ENCODE results near the gene FOXRED2. TPM values are rescaled to one million over a fixed set of nuclear protein-coding genes. Genes with fewer than 3 reads are reported as not detected.

FOXRED2 gene
- total and polyA plus RNA-seq, 2 of the 8 experiments (the other 6 are each of a cell fraction or from before 2014, with no cell fraction given): 11.5 to 27.8 TPM

DNA sequence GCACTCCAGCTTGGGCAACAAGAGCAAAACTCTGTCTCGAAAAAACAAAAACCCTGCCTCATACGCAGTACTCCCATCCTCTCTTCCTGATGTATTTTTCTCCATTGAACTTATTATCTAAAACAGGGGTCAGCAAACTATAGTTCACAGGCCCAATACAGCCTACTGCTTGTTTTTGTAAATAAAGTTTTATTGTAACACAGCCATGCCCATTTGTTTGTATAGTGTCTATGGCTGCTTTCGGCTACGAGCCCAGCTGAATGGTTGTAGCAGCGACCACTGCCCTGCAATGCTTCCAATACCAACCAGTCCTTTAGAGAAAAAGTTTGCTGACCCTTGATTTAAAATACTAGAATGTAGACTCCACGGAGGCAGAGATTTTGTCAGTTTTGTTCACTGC lies 31.5 kb downstream of the FOXRED2 start (continued):
- TF ChIP-seq, protein P1, sequence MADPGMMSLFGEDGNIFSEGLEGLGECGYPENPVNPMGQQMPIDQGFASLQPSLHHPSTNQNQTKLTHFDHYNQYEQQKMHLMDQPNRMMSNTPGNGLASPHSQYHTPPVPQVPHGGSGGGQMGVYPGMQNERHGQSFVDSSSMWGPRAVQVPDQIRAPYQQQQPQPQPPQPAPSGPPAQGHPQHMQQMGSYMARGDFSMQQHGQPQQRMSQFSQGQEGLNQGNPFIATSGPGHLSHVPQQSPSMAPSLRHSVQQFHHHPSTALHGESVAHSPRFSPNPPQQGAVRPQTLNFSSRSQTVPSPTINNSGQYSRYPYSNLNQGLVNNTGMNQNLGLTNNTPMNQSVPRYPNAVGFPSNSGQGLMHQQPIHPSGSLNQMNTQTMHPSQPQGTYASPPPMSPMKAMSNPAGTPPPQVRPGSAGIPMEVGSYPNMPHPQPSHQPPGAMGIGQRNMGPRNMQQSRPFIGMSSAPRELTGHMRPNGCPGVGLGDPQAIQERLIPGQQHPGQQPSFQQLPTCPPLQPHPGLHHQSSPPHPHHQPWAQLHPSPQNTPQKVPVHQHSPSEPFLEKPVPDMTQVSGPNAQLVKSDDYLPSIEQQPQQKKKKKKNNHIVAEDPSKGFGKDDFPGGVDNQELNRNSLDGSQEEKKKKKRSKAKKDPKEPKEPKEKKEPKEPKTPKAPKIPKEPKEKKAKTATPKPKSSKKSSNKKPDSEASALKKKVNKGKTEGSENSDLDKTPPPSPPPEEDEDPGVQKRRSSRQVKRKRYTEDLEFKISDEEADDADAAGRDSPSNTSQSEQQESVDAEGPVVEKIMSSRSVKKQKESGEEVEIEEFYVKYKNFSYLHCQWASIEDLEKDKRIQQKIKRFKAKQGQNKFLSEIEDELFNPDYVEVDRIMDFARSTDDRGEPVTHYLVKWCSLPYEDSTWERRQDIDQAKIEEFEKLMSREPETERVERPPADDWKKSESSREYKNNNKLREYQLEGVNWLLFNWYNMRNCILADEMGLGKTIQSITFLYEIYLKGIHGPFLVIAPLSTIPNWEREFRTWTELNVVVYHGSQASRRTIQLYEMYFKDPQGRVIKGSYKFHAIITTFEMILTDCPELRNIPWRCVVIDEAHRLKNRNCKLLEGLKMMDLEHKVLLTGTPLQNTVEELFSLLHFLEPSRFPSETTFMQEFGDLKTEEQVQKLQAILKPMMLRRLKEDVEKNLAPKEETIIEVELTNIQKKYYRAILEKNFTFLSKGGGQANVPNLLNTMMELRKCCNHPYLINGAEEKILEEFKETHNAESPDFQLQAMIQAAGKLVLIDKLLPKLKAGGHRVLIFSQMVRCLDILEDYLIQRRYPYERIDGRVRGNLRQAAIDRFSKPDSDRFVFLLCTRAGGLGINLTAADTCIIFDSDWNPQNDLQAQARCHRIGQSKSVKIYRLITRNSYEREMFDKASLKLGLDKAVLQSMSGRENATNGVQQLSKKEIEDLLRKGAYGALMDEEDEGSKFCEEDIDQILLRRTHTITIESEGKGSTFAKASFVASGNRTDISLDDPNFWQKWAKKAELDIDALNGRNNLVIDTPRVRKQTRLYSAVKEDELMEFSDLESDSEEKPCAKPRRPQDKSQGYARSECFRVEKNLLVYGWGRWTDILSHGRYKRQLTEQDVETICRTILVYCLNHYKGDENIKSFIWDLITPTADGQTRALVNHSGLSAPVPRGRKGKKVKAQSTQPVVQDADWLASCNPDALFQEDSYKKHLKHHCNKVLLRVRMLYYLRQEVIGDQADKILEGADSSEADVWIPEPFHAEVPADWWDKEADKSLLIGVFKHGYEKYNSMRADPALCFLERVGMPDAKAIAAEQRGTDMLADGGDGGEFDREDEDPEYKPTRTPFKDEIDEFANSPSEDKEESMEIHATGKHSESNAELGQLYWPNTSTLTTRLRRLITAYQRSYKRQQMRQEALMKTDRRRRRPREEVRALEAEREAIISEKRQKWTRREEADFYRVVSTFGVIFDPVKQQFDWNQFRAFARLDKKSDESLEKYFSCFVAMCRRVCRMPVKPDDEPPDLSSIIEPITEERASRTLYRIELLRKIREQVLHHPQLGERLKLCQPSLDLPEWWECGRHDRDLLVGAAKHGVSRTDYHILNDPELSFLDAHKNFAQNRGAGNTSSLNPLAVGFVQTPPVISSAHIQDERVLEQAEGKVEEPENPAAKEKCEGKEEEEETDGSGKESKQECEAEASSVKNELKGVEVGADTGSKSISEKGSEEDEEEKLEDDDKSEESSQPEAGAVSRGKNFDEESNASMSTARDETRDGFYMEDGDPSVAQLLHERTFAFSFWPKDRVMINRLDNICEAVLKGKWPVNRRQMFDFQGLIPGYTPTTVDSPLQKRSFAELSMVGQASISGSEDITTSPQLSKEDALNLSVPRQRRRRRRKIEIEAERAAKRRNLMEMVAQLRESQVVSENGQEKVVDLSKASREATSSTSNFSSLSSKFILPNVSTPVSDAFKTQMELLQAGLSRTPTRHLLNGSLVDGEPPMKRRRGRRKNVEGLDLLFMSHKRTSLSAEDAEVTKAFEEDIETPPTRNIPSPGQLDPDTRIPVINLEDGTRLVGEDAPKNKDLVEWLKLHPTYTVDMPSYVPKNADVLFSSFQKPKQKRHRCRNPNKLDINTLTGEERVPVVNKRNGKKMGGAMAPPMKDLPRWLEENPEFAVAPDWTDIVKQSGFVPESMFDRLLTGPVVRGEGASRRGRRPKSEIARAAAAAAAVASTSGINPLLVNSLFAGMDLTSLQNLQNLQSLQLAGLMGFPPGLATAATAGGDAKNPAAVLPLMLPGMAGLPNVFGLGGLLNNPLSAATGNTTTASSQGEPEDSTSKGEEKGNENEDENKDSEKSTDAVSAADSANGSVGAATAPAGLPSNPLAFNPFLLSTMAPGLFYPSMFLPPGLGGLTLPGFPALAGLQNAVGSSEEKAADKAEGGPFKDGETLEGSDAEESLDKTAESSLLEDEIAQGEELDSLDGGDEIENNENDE (IDR thresholded peaks at IDR 0.05; ENCODE audit: insufficient replicate concordance, low read length): no peak
- TF ChIP-seq TEAD4 (IDR thresholded peaks at IDR 0.05; ENCODE audit: low read depth, low read length): no peak
- TF ChIP-seq JUND (IDR thresholded peaks at IDR 0.05; ENCODE audit: low read length): no peak
- TF ChIP-seq RFX5 (IDR thresholded peaks at IDR 0.05; ENCODE audit: borderline replicate concordance, low read depth, low read length): no peak
- TF ChIP-seq, protein P2, sequence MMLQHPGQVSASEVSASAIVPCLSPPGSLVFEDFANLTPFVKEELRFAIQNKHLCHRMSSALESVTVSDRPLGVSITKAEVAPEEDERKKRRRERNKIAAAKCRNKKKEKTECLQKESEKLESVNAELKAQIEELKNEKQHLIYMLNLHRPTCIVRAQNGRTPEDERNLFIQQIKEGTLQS (IDR thresholded peaks at IDR 0.05; ENCODE audit: insufficient read depth, low read depth, low read length): no peak
- TF ChIP-seq BRCA1 (IDR thresholded peaks at IDR 0.05; ENCODE audit: low read depth, low read length): no peak
- no peak for TF ChIP-seq SUZ12 (IDR thresholded peaks at IDR 0.05; ENCODE audit: low read length)
- no peak for TF ChIP-seq SP4 (IDR thresholded peaks at IDR 0.05; ENCODE audit: low read length)
- TF ChIP-seq CBX8 (IDR thresholded peaks at IDR 0.05; ENCODE audit: borderline replicate concordance, low read depth, low read length): no peak
- TF ChIP-seq SP2 (IDR thresholded peaks at IDR 0.05; ENCODE audit: low read length): no peak
- TF ChIP-seq HDAC6 (IDR thresholded peaks at IDR 0.05; ENCODE audit: low read depth, low read length): no peak
- no peak for TF ChIP-seq CHD1 (IDR thresholded peaks at IDR 0.05; ENCODE audit: low read depth, low read length)
- TF ChIP-seq GABPA (IDR thresholded peaks at IDR 0.05; ENCODE audit: borderline replicate concordance, insufficient read depth, low read length): no peak
